ENCODE measurements around the gene ANK2. TPM values are rescaled to one million over a fixed set of nuclear protein-coding genes. Genes with fewer than 3 reads are reported as not detected.

ANK2 gene
- total and polyA plus RNA-seq, 2 experiments from 2014 or later, result 7.7 to 40.4 TPM

DNA sequence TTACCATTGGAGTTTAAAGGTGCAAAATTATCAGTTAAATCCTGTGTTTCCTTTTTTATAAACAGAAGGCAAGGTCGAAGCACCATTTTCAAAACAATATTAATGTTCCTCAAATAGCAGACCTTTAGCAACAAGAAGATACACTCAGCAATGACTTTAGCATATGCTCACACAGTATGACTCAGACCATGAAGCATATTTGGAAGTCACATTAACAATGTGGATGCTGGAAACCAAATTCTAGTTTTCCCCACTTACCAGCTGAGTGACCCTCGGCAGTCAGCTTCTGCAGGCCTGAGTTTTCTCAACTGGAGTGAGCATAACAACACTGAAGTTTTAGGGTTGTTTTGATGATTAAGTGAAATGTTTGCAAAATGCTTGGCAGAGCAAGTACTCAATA is 130.5 kb downstream of the ANK2 start (continued):
- TF ChIP-seq ZNF462 (CRISPR knock-in tag; IDR thresholded peaks at IDR 0.05) (no peak), POLR2AphosphoS5 (IDR thresholded peaks at IDR 0.05; ENCODE audit: low read depth) (no peak), JUNB (IDR thresholded peaks at IDR 0.05; ENCODE audit: unreplicated experiment) (no peak), STAT1 (IDR thresholded peaks at IDR 0.05; ENCODE audit: unreplicated experiment) (no peak)

DNA sequence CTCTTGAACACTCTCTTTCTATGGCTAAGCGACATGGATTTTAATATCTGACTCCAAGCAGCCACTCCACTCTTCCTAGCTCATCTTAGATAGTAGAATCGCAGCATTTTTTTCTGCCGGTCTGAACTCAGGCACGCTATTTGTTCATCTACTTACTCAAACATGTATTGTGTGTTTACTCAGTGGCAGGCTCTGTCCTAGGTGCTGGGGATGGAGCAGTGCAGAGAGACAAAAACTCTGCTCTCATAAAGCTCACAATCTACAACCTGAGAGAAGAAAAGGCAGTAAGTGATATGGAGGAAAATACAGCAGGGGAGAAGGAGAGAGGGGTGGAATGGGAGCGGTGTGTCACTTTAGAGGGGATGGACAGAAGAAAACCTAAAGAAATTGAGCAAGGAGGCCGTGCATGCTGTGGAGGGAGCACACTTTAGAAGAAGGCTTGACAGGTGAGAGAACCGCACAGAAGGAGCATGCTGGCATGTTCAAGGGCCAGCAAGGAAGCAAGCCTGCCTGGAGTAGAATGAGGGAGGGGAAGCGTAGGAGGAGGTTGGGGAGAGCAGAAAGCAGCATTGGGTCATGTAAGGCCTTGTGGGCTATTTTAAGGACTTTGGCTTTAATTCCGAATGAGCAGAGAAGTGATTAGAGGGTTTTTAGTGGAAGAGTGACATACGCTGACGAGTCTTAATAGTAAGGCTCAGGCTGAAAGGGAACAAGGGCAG is 132.0 kb downstream of the ANK2 start:
- Mint-ChIP-seq H3K4me3 (no peak overlapping the region), H3K9me3 (no peaks in the 10 kb centered on the region; the same call in 2 of the 3 replicates), H3K36me3 (ENCODE audit: low read depth) (peaks cover 9% of the 10 kb centered on the region; the same call in 2 of the 3 replicates), H3K27ac (no peak overlapping the region), H3K4me1 (peaks cover 4% of the 10 kb centered on the region), H3K27me3 (ENCODE audit: insufficient read depth, low read depth, poor library complexity) (no peaks in the 10 kb centered on the region)
- H3K27me3 ChIP-seq (ENCODE audit: insufficient read depth), result no peaks in the 10 kb centered on the region
- H3K79me2 ChIP-seq (replicated peaks; ENCODE audit: insufficient read depth), result no peaks in the 10 kb centered on the region
- H2AFZ ChIP-seq, result no peak overlapping the region
- H3K4me2 ChIP-seq, result no peak overlapping the region
- no peak for DNase-seq (ENCODE audit: low spot score)
- H4K20me1 ChIP-seq (replicated peaks; ENCODE audit: insufficient read depth), result no peaks in the 10 kb centered on the region
- no peaks in the 10 kb centered on the region for H3K9me2 ChIP-seq (ENCODE audit: insufficient read depth)
- no peaks in the 10 kb centered on the region for H3F3A ChIP-seq (replicated peaks; ENCODE audit: low read depth)
- no peaks in the 10 kb centered on the region for H3K36me3 ChIP-seq (ENCODE audit: insufficient read depth)
- peak; percentile 57 for ATAC-seq
- peaks cover under 1% of the 10 kb centered on the region; the same call in 1 of the 2 replicates for H3K4me1 ChIP-seq (ENCODE audit: insufficient read depth)
- no peak overlapping the region for H3K4me3 ChIP-seq
- H3K27ac ChIP-seq (ENCODE audit: low read depth), result no peak overlapping the region
- TF ChIP-seq CREB1 (CRISPR knock-in tag; IDR thresholded peaks at IDR 0.05; ENCODE audit: low read depth) (no peak), ZNF331 (CRISPR knock-in tag; IDR thresholded peaks at IDR 0.05; ENCODE audit: low read depth) (no peak), POLR2AphosphoS5 (IDR thresholded peaks at IDR 0.05; ENCODE audit: low read depth) (no peak), EZH2 (IDR thresholded peaks at IDR 0.05; ENCODE audit: low read depth, unreplicated experiment) (no peak), REST (IDR thresholded peaks at IDR 0.05; ENCODE audit: unreplicated experiment) (peak; percentile 43)
- TF ChIP-seq, protein P1, sequence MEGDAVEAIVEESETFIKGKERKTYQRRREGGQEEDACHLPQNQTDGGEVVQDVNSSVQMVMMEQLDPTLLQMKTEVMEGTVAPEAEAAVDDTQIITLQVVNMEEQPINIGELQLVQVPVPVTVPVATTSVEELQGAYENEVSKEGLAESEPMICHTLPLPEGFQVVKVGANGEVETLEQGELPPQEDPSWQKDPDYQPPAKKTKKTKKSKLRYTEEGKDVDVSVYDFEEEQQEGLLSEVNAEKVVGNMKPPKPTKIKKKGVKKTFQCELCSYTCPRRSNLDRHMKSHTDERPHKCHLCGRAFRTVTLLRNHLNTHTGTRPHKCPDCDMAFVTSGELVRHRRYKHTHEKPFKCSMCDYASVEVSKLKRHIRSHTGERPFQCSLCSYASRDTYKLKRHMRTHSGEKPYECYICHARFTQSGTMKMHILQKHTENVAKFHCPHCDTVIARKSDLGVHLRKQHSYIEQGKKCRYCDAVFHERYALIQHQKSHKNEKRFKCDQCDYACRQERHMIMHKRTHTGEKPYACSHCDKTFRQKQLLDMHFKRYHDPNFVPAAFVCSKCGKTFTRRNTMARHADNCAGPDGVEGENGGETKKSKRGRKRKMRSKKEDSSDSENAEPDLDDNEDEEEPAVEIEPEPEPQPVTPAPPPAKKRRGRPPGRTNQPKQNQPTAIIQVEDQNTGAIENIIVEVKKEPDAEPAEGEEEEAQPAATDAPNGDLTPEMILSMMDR (conservative IDR thresholded peaks at IDR 0.05; ENCODE audit: low read depth in 2 of 2), result no peak
